ENCODE results near the gene YAE1. TPM values are rescaled to one million over a fixed set of nuclear protein-coding genes. Genes with fewer than 3 reads are reported as not detected.

Gene YAE1
- total RNA-seq, 1 experiment from 2014 or later, result 23.1 TPM

DNA sequence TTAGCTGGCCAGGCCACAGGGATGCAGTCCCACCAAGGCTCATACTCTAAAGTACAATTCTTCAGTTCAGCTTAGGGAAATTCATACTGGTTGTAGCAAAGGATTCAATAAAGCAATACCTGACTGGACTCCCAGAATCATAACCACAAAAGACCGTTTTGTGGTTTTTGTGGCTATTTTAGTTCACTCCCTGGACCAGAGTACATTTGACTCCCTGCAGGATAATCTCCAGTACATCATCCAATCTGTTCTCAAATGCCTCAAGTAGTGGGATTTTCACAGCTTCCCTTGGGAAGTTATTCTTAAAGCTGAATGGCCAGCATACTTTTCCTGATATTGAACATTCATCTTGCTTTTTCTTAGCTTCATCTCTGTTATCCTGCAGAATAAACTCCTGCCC, 29.3 kb upstream of the YAE1 start:
- Histone ChIP-seq H3K4me2 (no peak overlapping the region), H3F3A (ENCODE audit: insufficient read depth, low read depth) (no peaks in the 10 kb centered on the region), H3K36me3 (ENCODE audit: low read depth) (no peaks in the 10 kb centered on the region), H3K27me3 (ENCODE audit: insufficient read depth, low read depth) (peaks cover 64% of the 10 kb centered on the region; the same call in 1 of the 2 replicates), H3K4me1 (replicated peaks; ENCODE audit: insufficient read depth) (no peaks in the 10 kb centered on the region), H3K9me2 (ENCODE audit: insufficient read depth) (no peaks in the 10 kb centered on the region), H3K9me3 (ENCODE audit: insufficient read depth, low read depth) (no peaks in the 10 kb centered on the region), H3K79me2 (ENCODE audit: low read depth) (no peaks in the 10 kb centered on the region), H3K4me3 (no peak overlapping the region), H4K20me1 (ENCODE audit: insufficient read depth) (no peaks in the 10 kb centered on the region), H2AFZ (no peak overlapping the region), H3K27ac (no peak overlapping the region)
- DNase-seq, result no peak
- intact Hi-C loops (cut with micrococcal nuclease; ENCODE audit: unreplicated experiment), result no loop called here
- ChIA-PET POLR2A (ENCODE audit: unreplicated experiment) (no interaction called here), CTCF (no interaction called here)
- no TSS peak for BruUV-seq (replicated peaks)
- TF ChIP-seq, protein P1, sequence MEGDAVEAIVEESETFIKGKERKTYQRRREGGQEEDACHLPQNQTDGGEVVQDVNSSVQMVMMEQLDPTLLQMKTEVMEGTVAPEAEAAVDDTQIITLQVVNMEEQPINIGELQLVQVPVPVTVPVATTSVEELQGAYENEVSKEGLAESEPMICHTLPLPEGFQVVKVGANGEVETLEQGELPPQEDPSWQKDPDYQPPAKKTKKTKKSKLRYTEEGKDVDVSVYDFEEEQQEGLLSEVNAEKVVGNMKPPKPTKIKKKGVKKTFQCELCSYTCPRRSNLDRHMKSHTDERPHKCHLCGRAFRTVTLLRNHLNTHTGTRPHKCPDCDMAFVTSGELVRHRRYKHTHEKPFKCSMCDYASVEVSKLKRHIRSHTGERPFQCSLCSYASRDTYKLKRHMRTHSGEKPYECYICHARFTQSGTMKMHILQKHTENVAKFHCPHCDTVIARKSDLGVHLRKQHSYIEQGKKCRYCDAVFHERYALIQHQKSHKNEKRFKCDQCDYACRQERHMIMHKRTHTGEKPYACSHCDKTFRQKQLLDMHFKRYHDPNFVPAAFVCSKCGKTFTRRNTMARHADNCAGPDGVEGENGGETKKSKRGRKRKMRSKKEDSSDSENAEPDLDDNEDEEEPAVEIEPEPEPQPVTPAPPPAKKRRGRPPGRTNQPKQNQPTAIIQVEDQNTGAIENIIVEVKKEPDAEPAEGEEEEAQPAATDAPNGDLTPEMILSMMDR (conservative IDR thresholded peaks at IDR 0.05), result no peak
- no peak for TF ChIP-seq EZH2 (IDR thresholded peaks at IDR 0.05; ENCODE audit: low read depth)

GRCh38 chr7:39539816-39540215, 26.4 kb upstream of the YAE1 start:
- Histone ChIP-seq H3K4me3 (no peak overlapping the region), H3K9me3 (ENCODE audit: insufficient read depth, low read depth) (no peaks in the 10 kb centered on the region), H2AFZ (no peak overlapping the region), H3K27ac (no peak overlapping the region), H3K9me2 (ENCODE audit: insufficient read depth) (no peaks in the 10 kb centered on the region), H3K4me1 (replicated peaks; ENCODE audit: insufficient read depth) (no peaks in the 10 kb centered on the region), H3K27me3 (ENCODE audit: insufficient read depth, low read depth) (peaks cover 63% of the 10 kb centered on the region), H4K20me1 (ENCODE audit: insufficient read depth) (no peaks in the 10 kb centered on the region), H3F3A (ENCODE audit: insufficient read depth, low read depth) (no peaks in the 10 kb centered on the region), H3K79me2 (ENCODE audit: low read depth) (no peaks in the 10 kb centered on the region), H3K36me3 (ENCODE audit: low read depth) (no peaks in the 10 kb centered on the region), H3K4me2 (no peak overlapping the region)
- no peak for DNase-seq
- TF ChIP-seq EZH2 (IDR thresholded peaks at IDR 0.05; ENCODE audit: low read depth), result no peak
- TF ChIP-seq, protein P1 (conservative IDR thresholded peaks at IDR 0.05), result no peak
- BruUV-seq (replicated peaks), result no TSS peak
- POLR2A ChIA-PET (ENCODE audit: unreplicated experiment), result no interaction called here
- intact Hi-C loops (cut with micrococcal nuclease; ENCODE audit: unreplicated experiment), result no loop called here
- CTCF ChIA-PET, result no interaction called here

DNA sequence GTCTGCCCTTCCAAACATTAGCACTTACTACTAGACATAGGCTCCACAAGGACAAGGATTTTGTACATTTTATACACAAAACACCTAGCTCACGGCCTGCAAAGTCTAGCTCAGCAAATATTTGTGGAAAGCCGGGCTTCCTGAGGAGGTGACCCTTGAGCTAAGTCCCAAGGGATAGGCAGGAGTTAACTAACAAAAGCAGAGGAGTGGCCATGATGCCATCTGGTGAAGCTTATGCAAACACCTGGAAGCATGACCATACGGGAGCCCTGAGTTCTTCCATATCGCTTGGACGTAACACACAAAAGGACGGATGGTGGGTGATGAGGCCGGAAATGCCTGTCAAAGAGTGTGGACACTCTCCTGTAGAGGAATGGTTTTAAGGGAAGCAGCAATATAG, 25.9 kb upstream of the YAE1 start:
- CTCF ChIA-PET, result no interaction called here
- POLR2A ChIA-PET (ENCODE audit: unreplicated experiment), result no interaction called here
- no TSS peak for BruUV-seq (replicated peaks)

More for the DNA sequence above, 25.9 kb upstream of the YAE1 start:
- H3K4me2 ChIP-seq, result no peak overlapping the region
- H3K9me2 ChIP-seq (ENCODE audit: insufficient read depth), result no peaks in the 10 kb centered on the region
- no peak for DNase-seq
- H4K20me1 ChIP-seq (ENCODE audit: insufficient read depth), result no peaks in the 10 kb centered on the region
- no peaks in the 10 kb centered on the region for H3K79me2 ChIP-seq (ENCODE audit: low read depth)
- H3K36me3 ChIP-seq (ENCODE audit: low read depth), result no peaks in the 10 kb centered on the region
- H3K9me3 ChIP-seq (ENCODE audit: insufficient read depth, low read depth), result no peaks in the 10 kb centered on the region
- no peaks in the 10 kb centered on the region for H3K4me1 ChIP-seq (replicated peaks; ENCODE audit: insufficient read depth)
- intact Hi-C loops (cut with micrococcal nuclease; ENCODE audit: unreplicated experiment), result no loop called here
- peaks cover 59% of the 10 kb centered on the region for H3K27me3 ChIP-seq (ENCODE audit: insufficient read depth, low read depth)
- H3K27ac ChIP-seq, result no peak overlapping the region
- H2AFZ ChIP-seq, result no peak overlapping the region
- H3F3A ChIP-seq (ENCODE audit: insufficient read depth, low read depth), result no peaks in the 10 kb centered on the region
- TF ChIP-seq EZH2 (IDR thresholded peaks at IDR 0.05; ENCODE audit: low read depth), result no peak
- TF ChIP-seq, protein P1 (conservative IDR thresholded peaks at IDR 0.05), result no peak
- H3K4me3 ChIP-seq, result no peak overlapping the region

Data from PC-9 (cell line).